GM19043 (cell line): ENCODE data around the gene KCTD11.
"Not testable (repeated sequence)": the region's sequence is repeated elsewhere in the genome, so short reads cannot be mapped to it uniquely, and the experiment has no call there.

ENCODE experiments used
- ATAC-seq: cut with Tn5 transposase; IDR thresholded peaks from one replicate; pipeline ENCODE4 v1.9.1; 2021; ENCODE audit warnings: low read depth; ENCODE audit not compliant: unreplicated experiment

The KCTD11 gene

DNA sequence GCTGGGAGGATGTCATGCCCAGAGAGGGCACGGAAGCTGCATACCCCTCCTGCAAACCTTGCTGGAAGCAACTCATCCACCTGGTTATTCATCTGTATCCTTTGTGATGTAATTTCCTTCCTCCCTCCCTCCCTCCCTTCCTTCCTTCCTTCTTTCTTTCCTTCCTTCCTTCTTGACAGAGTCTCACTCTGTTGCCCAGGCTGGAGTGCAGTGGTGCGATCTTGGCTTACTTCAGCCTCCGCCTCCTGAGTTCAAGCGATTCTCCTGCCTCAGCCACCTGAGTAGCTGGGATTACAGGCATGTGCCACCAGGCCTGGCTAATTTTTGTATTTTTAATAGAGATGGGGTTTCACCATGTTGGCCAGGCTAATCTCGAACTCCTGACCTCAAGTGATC, 16.6 kb downstream of the KCTD11 start:
- not testable (repeated sequence) for ATAC-seq

DNA sequence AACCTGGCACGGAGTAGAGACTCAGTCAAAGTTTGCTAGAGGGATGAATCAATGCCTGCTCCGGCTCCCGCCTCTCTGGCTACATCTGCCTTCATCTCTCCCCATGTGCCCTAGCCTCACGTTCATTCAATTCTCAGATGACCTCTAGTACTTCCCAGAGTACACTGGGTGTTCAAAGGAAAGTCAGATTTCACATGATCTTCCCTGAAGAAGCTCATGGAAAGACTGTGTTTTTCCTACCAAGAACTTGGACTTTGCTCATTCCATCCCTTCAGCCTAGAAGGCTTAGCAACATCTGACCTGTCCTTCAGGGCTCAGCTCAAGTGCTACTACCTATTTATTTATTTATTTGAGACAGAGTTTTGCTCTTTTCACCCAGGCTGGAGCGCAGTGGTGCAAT, 17.9 kb downstream of the KCTD11 start:
- no peak for ATAC-seq

DNA sequence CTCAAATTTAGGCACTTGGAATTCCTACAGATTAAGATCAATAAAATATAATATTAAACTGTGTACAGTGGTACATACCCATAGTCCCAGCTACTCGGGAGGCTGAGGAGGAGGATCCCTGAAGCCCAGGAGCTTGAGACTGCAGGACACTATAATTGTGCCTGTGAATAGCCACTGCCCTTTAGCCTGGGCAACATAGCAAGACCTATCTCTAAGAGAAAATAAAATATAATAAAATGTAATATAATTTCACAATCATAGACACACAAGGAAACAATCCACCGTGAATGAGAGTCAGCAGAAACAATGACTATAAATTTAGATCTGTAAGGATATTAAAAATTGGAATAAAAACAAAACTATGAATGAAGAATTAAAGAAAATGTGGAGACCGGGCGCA, 18.9 kb downstream of the KCTD11 start:
- ATAC-seq = no peak

DNA sequence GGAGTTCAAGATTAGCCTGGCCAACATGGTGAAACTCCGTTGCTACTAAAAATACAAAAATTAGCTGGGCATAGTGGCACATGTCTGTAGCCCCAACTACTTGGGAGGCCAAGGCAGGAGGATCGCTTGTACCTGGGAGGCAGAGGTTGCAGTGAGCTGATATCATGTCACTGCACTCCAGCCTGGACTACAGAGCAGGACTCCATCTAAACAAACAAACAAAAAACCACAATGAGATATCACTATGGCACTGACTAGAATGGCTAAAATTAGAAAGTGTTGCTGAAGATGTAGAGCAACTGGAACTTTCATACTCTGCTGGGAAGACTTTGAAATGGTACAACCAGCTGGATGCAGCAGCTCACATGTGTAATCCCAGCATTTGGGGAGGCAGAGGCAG, 22.4 kb downstream of the KCTD11 start:
- ATAC-seq = no peak

DNA sequence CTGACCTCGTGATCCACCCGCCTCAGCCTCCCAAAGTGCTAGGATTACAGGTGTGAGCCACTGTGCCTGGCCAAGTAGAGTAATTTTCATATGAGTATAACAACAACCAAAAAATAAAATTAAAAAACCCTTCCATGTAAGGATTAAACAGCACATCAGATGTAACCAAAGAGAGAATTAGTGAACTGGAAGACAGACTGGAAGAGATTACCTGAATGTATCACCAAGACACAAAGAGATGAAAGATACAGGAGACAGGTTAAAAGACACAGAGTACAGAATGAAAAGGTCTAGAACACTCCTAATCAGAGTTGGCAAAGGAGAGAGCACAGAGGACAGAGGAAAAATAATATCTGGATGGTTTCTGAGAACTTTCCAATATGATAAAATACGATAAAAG, 27.2 kb downstream of the KCTD11 start:
- no peak for ATAC-seq

DNA sequence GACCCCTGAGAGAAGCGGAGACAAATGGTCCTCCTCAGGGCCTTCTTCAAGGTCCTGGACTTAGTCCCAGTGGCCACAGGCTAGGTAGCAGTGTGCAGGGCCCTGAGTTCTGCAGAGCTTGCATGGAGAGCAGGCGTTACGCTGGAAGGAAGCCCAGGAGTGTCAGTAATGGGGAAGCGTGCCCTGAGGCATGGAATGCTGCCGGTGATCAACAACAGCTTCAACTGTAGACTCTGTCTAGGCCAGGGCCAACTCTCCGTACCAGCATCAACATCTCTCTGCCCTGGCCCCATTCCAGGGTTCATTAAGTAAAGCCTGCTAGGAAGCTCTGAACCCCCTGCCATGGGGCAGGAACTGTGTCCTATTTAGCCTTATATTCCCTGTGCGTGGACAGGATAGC, 28.4 kb downstream of the KCTD11 start:
- ATAC-seq = no peak

DNA sequence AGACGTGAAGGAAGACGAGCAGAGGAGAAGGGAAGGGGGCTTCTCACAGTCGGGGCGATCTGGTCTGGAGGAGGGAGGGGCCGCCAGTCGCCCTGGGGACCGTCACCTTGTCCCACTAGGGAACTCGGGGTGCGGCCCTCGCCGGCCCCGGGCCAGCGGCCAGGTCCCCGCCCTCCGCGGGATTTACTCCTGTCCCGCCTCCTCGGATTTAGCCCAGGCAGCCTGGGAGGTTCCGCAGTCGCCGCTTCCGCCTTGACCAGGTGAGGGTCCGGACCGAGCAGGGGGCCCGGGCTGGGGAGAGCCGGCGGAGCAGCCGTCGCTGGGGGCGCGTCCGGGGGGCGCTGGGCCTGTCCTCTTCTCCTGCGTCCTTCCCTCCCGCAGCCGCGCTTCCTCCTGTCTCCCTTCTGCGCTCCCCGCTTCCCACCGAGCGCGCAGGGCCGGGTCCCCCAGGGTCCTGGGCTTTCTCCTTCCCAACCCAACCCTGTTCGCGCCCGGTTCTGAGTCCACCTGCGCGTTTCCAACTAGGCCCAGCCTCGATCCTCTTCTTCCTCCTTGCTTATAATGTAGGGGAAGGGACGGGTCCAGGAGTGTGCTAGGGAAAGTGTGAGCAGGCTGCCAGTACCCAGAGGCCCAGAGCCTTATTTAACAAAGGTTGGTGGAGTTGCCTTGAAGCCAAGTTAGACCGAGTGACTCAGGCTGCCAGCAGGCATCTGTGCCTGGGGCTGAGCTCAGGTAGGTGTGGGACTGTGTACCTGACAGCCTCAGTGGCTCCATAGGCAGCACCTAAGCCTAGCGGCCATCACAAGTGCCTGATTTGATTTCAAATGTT, 29.1 kb downstream of the KCTD11 start, which contains the start of gene TNK1:
TNK1 (plus strand) TSS at position 235 of the 829 bp plus-strand sequence. CDS start 1,838 bp downstream, outside the sequence.
- ATAC-seq = no peak

DNA sequence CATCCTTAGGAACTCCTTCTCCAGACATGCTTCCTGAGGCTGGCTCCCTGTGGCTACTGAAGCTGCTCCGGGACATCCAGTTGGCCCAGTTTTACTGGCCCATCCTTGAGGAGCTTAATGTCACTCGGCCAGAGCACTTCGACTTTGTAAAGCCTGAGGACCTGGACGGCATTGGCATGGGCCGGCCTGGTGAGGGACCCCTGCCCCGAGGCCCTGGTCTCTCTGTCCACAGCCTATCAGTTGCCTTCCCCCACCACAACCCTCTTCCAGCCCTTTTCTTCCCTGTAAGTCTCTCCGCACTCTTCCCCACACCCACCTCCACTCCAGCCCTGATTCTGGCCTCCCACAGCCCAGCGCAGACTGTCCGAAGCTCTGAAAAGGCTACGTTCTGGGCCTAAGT, 30.9 kb downstream of the KCTD11 start:
- ATAC-seq = no peak

DNA sequence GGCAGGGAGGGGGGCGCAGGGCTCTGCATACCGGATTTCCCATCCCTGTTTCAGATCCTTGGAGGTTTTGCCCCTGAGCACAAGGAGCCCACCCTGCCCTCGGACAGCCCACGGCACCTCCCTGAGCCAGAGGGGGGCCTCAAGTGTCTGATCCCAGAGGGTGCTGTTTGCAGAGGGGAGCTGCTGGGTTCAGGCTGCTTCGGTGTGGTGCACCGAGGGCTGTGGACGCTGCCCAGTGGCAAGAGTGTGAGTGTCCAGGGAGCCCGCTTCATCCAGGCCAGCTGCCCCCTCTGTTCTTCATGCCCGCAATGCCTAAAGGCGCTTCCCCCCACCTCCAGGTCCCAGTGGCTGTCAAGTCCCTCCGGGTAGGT, 31.4 kb downstream of the KCTD11 start:
- no peak for ATAC-seq

DNA sequence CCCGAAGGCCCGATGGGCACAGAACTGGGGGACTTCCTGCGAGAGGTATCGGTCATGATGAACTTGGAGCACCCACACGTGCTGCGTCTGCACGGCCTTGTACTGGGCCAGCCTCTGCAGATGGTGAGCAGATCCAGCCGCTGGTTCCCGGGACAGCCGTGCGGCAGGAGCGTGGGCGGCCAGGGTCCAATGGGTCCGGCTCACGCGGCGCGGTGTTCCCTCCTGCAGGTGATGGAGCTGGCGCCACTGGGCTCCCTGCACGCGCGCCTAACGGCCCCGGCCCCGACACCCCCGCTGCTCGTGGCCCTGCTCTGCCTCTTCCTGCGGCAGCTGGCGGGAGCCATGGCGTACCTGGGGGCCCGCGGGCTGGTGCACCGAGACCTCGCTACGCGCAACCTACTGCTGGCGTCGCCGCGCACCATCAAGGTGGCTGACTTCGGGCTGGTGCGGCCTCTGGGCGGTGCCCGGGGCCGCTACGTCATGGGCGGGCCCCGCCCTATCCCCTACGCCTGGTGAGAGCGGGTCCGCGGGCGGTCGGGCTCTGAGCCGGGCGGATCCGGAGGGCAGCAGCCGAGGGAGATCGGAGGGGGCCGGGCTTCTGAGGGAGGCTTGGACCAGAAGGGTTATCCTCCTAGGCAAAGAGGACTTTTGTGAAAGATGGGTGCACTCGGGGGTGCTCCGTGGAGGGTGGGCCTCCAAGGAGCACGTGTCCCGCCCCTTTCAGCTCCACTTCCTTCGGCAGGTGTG, 32.0 kb downstream of the KCTD11 start:
- ATAC-seq = peak; percentile 51

DNA sequence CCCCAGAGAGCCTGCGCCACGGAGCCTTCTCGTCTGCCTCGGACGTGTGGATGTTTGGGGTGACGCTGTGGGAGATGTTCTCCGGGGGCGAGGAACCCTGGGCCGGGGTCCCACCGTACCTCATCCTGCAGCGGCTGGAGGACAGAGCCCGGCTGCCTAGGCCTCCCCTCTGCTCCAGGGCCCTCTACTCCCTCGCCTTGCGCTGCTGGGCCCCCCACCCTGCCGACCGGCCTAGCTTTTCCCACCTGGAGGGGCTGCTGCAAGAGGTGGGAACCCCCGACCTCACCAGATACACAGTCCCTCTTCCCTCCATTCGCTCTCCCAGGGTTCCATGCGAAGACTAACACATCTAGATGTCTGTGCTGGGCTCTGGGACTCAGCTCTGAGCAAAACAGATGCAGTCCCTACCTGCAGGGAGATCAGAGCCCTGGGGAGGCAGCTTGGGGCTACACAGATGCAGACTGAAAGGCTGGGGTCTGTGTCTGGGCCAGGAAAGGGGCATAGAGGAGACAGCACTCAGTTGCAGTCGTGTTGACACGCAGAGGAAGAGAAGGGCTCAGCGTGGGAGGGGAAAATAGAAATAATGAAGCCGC, 32.6 kb downstream of the KCTD11 start:
- ATAC-seq = no peak

DNA sequence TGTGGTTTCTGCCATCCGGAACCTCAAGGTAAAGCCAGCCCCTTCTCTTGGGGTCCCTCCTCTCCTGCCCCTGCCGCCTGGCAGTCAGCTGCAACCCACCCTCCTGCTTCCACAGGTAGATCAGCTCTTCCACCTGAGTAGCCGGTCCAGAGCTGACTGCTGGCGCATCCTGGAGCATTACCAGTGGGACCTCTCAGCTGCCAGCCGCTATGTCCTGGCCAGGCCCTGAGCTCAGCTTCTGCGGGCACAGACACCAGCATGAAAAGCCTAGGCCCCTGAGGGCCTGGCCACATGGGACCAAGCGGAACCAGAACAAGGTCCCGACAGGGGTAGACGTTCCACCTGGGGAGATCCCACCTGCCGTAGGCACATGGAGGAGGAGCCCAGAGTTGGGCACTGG, 36.9 kb downstream of the KCTD11 start:
- no peak for ATAC-seq

DNA sequence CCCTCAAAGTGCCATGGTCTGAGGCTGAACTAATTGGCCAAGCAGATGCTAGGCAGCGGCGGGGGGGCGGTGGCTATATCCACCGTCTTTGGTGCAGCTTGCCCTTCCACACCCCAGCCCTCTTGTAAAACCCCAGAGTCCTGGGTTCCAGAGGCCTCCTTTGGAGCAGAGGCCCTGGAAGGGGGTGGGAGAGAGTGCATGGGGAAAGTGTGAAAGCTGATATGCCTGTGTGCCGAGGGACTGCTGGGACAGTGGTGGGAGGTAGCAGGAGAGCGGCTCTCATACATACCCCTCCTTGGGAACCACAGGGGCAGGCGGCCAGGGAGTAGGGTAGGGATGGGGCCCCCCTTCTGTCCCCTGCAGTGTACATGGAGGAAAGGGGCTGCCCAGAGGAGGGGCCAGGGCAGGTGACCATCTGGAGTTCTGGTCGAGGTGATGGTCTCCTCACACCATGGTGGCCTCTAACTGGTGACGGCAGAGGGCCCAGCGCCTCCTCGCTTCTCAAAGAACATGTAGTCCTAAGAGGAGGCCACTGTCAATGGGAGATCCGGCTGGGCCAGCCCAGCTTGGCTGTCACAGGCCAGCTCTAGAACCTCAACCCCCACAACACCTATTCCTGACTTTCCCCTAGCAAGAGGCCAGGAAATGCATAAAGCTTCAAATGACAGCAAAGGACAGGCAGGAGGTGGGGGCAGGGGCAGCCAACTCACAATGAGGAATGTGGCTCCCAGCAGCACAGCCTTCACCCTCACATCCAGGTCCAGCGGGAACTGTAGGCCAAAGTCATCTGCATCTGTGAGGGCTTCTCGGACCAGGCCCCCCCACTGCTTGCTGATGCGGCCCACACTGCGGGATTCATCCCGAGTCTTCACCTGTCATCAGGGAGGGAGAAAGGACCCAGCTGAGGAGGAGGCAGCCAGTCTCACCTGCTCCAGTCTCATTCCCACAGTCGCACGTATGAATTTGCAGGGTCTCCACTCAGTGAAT, 38.3 kb downstream of the KCTD11 start:
- no peak for ATAC-seq

DNA sequence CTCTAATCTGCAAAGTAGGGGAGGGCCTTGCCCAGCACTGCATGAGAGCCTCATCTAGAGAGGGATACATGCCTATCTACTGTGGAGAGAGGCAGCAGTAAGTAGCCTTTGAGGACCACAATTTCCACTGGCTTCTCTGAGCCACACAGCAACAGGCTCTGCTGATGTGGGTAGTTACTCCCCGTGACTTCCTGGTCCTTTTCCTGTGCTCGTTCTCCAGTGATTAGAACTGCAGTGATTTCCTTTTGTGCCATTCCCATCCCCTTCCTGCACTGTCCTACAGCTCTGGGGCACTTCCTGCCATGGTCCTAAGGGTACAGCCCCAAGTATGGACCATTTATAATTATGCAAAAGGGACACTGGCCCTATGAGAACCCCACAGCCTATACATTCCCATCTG, 39.3 kb downstream of the KCTD11 start:
- no peak for ATAC-seq

DNA sequence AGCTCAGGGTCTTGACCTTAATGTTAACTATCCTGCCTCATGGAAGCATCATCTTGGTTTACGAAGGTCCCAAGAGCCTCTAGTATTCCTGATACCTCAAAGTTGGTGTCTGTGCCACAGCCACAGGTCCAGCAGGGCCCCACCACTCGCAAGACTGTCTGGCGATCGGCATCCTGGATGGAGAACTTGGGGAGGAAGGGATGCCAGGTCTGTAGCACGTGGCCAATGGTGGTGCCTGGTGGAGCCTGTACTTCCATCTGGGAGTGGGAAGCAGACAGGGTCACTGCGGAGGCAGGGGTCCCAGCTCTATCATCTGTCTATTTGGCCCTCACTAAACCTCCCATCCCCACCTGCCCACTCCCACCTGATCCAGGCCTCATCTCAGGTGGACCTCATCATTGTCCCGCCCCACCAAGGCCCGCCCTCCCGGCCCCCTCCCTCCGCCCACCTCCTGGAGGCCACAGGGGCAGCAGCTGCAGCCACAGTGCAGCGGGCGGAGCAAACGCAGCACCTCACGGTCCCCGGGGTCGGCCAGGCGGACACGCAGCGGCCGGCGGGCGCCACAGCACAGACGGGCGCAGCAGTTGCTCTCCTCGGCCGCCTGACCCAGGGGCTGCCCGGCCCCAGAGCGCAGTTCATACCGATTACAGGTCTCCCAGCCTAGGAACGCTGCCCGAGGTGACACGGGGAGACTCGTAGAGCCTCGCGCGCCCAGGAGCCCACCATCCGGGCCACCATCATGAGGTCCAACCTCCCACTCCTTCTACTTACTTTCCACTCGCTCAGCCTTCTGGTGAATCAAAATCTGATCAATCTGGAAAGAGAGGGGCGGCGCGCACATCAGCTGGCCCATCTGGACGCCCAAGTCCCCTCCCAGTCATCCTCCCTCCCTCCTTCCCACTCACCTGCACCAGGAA, 41.0 kb downstream of the KCTD11 start:
- no peak for ATAC-seq

DNA sequence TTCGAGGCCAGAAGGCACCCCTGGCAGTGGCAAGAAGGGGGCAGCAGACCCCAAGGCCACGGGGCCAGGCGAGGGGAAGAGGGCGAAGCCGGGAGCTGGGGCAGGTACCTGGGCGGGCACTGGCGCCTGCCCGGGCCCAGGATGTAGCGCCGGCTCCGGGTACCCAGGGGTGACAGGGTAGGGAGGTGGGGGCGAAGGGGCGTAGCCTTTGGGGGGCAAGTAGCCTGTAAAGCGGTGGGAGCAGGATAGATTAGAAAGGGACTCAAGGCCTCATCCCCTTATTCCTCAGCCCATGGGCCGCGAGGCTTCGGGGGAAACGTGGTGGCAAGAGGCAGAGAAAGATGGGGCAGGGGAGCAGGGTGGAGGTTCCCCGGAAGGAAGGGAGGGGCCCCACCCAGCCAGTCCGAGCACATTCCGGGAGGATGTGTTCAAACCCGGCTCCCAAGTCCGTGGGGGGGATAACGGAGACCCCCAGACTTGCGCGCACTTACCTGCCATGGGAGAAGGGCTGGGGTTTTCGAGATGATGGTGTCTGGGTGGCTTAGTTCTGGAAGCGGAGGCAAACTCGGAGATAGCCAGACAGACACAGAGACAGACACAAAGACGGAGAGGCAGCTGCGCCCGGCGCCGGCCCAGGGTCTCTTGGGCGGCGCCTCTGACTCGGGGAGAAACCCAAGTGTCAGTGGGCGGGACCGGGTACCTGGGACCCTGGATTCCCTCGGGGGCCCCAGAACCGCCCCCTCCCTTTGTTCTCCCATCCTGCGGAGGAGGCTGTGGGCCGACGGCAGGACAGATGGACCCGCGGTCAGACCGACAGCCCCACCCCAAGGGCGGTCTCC, 41.9 kb downstream of the KCTD11 start:
- ATAC-seq = no peak

DNA sequence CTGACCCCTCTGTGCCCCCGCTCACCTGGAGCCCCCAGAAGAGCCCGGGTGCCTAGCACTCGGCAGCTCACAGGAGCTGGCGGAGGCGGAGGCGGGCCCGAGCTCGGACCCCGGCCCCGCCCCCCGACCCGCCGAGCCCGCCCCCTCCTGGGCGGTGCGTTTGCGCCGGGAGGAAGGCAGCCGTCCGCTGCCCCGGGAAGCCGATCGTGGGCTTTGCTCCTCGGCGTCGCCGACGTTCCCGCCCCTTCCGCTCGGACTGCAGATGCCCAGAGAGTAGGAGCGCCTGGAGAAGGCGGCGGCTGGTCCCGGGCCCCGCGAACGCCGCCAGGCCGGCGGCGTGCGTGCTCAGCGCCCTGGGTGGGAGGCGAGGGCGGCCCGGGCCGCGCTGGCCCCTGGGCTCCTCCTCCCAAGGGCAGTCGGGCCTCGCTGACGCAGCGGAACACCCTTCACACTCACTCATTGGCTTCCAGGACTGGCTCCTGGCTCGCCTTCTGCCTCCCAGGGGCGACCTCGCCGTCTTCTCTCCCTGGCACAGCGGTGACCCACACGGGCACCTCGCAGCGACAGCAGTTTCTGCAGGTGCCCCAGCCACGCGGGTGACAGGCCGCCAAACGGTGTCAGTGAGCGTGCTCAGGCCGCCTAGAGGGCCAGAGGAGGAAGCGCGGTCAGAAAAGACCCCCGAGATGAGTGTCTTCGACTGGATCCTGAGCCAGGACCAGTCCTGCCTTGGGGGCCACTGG, 42.7 kb downstream of the KCTD11 start, which contains the start of gene PLSCR3:
PLSCR3 (minus strand) TSS at position 74 of the 740 bp plus-strand sequence. CDS start 415 bp downstream, outside the sequence.
- ATAC-seq = no peak

DNA sequence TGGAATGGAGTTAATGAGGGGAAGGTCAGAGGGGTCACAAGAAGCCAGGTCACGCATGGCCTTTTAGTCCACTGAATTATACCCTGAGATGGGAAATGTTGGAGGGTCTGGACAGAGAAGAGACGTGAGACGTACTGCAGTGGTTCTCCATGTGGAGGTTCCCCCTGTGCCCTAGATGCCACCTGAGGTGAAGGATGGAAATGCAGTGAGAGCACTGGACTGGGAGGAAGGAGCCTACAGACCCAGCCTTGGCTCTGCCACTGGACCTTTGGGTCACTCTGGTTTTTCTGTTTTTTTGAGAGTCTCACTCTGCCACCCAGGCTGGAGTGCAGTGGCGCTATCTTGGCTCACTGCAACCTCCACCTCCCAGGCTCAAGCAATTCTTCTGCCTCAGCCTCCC, 44.2 kb downstream of the KCTD11 start:
- ATAC-seq = no peak
